H1 (cell line): Measurements from ENCODE around the gene CYP39A1. TPM values are rescaled to one million over a fixed set of nuclear protein-coding genes. Genes with fewer than 3 reads are reported as not detected.

Source experiments
- CTCF ChIA-PET: fragments of 300-600 bp; sonication (Branson Sonifier 250); formaldehyde crosslinking; loops from one replicate; lab custom pipeline; 2021; ENCODE audit not compliant: partially characterized antibody; lab: Charles Lee
- POLR2A ChIA-PET: fragments of 300-600 bp; sonication (Branson Sonifier 250); formaldehyde crosslinking; loops from one replicate; lab custom pipeline; 2021; ENCODE audit warnings: inconsistent platforms; ENCODE audit not compliant: partially characterized antibody; lab: Charles Lee
- DNase-seq, 2 experiments: peaks; one replicate each; pipeline versions ENCODE4 v3.0.0 to v3.0.0-alpha.2; 2010 to 2022; ENCODE audit warnings: low spot score in 2 of 2, low read depth in 1 of 2, mixed read lengths in 1 of 2
- FAIRE-seq: peaks from 2 replicates; lab custom pipeline; 2011; peaks lifted over from hg19 to GRCh38; lab: Jason Lieb, UNC
- H2AFZ ChIP-seq: 2 replicates; pipeline ENCODE4 v1.8.1; 2012; ENCODE audit warnings: low read length, inconsistent platforms
- H2AK5ac ChIP-seq: 2 replicates; pipeline ENCODE4 v1.6.1; 2013; ENCODE audit warnings: low read depth, low read length
- H2BK120ac ChIP-seq: replicated peaks from 2 replicates; pipeline ENCODE3; 2013; ENCODE audit warnings: low read depth, low read length, inconsistent platforms
- H2BK12ac ChIP-seq: 2 replicates; pipeline ENCODE4 v1.6.1; 2013; ENCODE audit warnings: low read depth, low read length
- H2BK15ac ChIP-seq: 2 replicates; pipeline ENCODE4 v1.6.1; 2013; ENCODE audit warnings: low read length
- H2BK20ac ChIP-seq: 2 replicates; pipeline ENCODE4 v1.6.1; 2013; ENCODE audit warnings: low read length
- H2BK5ac ChIP-seq: 2 replicates; pipeline ENCODE4 v1.6.1; 2013; ENCODE audit warnings: low read depth, low read length
- H3K14ac ChIP-seq: 2 replicates; pipeline ENCODE4 v1.6.1; 2013; ENCODE audit warnings: inconsistent platforms; ENCODE audit not compliant: insufficient read length
- H3K18ac ChIP-seq: 2 replicates; pipeline ENCODE4 v1.6.1; 2013; ENCODE audit warnings: low read length; ENCODE audit errors: extremely low read depth
- H3K23ac ChIP-seq: 2 replicates; pipeline ENCODE4 v1.6.1; 2013; ENCODE audit warnings: inconsistent platforms; ENCODE audit not compliant: insufficient read length
- H3K23me2 ChIP-seq: 2 replicates; pipeline ENCODE4 v1.6.1; 2013; ENCODE audit warnings: low read depth, low read length
- H3K27ac ChIP-seq: 2 replicates; pipeline ENCODE4 v1.6.1; 2011; ENCODE audit warnings: low read depth, low read length, inconsistent platforms
- H3K27me3 ChIP-seq, 4 experiments: replicated peaks in 1 of 4; 1 replicate in 1 of 4; 2 replicates in 3 of 4; pipeline versions ENCODE4 v1.6.1 to v1.8.1; 2011 to 2013; ENCODE audit warnings: low read length in 3 of 4, mild to moderate bottlenecking in 3 of 4, inconsistent platforms in 2 of 4, mixed read lengths in 2 of 4, moderate library complexity in 1 of 4; ENCODE audit not compliant: control insufficient read depth in 3 of 4, insufficient read depth in 3 of 4; ENCODE audit errors: extremely low read depth in 1 of 4
- H3K36me3 ChIP-seq, 4 experiments: 2 replicates each; pipeline versions ENCODE4 v1.6.1 to v1.8.1; 2011 to 2013; ENCODE audit warnings: mild to moderate bottlenecking in 4 of 4, low read length in 3 of 4, moderate library complexity in 2 of 4, control low read depth in 1 of 4, inconsistent platforms in 1 of 4; ENCODE audit not compliant: insufficient read depth in 4 of 4, control insufficient read depth in 2 of 4
- H3K4ac ChIP-seq: replicated peaks from 2 replicates; pipeline ENCODE3; 2013; ENCODE audit warnings: low read length, low read depth, mixed read lengths, inconsistent platforms; ENCODE audit not compliant: insufficient read length
- H3K4me1 ChIP-seq, 4 experiments: replicated peaks in 1 of 4; 1 replicate in 1 of 4; 2 replicates in 3 of 4; pipeline versions ENCODE4 v1.6.1 to v1.8.1; 2011 to 2013; ENCODE audit warnings: low read length in 3 of 4, inconsistent platforms in 2 of 4, mixed read lengths in 1 of 4; ENCODE audit not compliant: insufficient read depth in 4 of 4, control insufficient read depth in 3 of 4
- H3K4me2 ChIP-seq, 2 experiments: 2 replicates each; pipeline versions ENCODE4 v1.6.1 to v1.8.1; 2011 to 2013; ENCODE audit warnings: low read depth in 2 of 2, low read length in 2 of 2, control low read depth in 1 of 2, inconsistent platforms in 1 of 2, mild to moderate bottlenecking in 1 of 2; ENCODE audit not compliant: insufficient read depth in 1 of 2
- H3K4me3 ChIP-seq, 4 experiments: fragments of 200-600, 300-600 bp in 1 of 4; sonication (generic), shearing (Covaris generic), sonication (Bioruptor Twin) in 1 of 4; 2 replicates each; pipeline versions ENCODE4 v1.5.1 to v1.8.1; 2011 to 2016; ENCODE audit warnings: low read length in 4 of 4, low read depth in 3 of 4, control low read depth in 2 of 4, inconsistent platforms in 2 of 4, mild to moderate bottlenecking in 2 of 4, mixed read lengths in 1 of 4, moderate library complexity in 1 of 4; ENCODE audit not compliant: insufficient read depth in 2 of 4; ENCODE audit errors: extremely low read depth in 1 of 4
- H3K56ac ChIP-seq: replicated peaks from 2 replicates; pipeline ENCODE3; 2013; ENCODE audit warnings: low read depth, mild to moderate bottlenecking, mixed read lengths, low read length, inconsistent platforms; ENCODE audit not compliant: insufficient read length
- H3K79me1 ChIP-seq: 2 replicates; pipeline ENCODE4 v1.6.1; 2013; ENCODE audit warnings: low read depth, low read length, control low read depth
- H3K79me2 ChIP-seq, 2 experiments: 2 replicates each; pipeline versions ENCODE4 v1.6.1 to v1.8.1; 2012 to 2013; ENCODE audit warnings: low read length in 2 of 2, mild to moderate bottlenecking in 2 of 2, inconsistent platforms in 1 of 2; ENCODE audit not compliant: insufficient read depth in 2 of 2, control insufficient read depth in 1 of 2
- H3K9ac ChIP-seq, 4 experiments: replicated peaks in 1 of 4; 1 replicate in 1 of 4; 2 replicates in 3 of 4; pipeline versions ENCODE4 v1.6.1 to v1.8.1; 2011 to 2013; ENCODE audit warnings: low read depth in 3 of 4, low read length in 3 of 4, control low read depth in 2 of 4, mild to moderate bottlenecking in 2 of 4, moderate library complexity in 2 of 4, inconsistent platforms in 1 of 4; ENCODE audit errors: extremely low read depth in 1 of 4
- H3K9me3 ChIP-seq, 2 experiments: 2 replicates each; pipeline versions ENCODE4 v1.6.1 to v1.8.1; 2012 to 2013; ENCODE audit warnings: mild to moderate bottlenecking in 2 of 2, moderate library complexity in 2 of 2, control low read depth in 1 of 2, inconsistent platforms in 1 of 2, low read depth in 1 of 2, low read length in 1 of 2, mixed read lengths in 1 of 2; ENCODE audit not compliant: insufficient read depth in 2 of 2
- H4K20me1 ChIP-seq, 2 experiments: replicated peaks in 1 of 2; 2 replicates each; pipeline versions ENCODE3 to v1.8.1; 2011 to 2013; ENCODE audit warnings: inconsistent platforms in 2 of 2, low read length in 2 of 2, mild to moderate bottlenecking in 1 of 2; ENCODE audit not compliant: insufficient read depth in 2 of 2, control insufficient read depth in 1 of 2
- H4K5ac ChIP-seq: 2 replicates; pipeline ENCODE4 v1.6.1; 2013; ENCODE audit warnings: low read length, low read depth, mixed read lengths, inconsistent platforms; ENCODE audit not compliant: insufficient read length
- H4K8ac ChIP-seq: 2 replicates; pipeline ENCODE4 v1.8.0; 2013; ENCODE audit warnings: mild to moderate bottlenecking, moderate library complexity, low read length, inconsistent platforms; ENCODE audit not compliant: insufficient read depth; ENCODE audit errors: extremely low read depth
- H4K91ac ChIP-seq: replicated peaks from 2 replicates; pipeline ENCODE3; 2013; ENCODE audit warnings: low read length, mixed read lengths, inconsistent platforms; ENCODE audit not compliant: insufficient read length
- ASH2L ChIP-seq: fragments of 200-600, 300-600 bp; sonication (generic); IDR thresholded peaks from one replicate; pipeline ENCODE4 v1.7.1; 2017; ENCODE audit warnings: low read length
- CBX8 ChIP-seq: fragments of 300-800, 300-1000 bp; sonication (generic); IDR thresholded peaks from 2 replicates; pipeline ENCODE4 v1.7.1; 2016; ENCODE audit warnings: low read depth, low read length, borderline replicate concordance
- HDAC2 ChIP-seq, 2 experiments: fragments of 300-600 bp in 1 of 2; sonication (generic) in 1 of 2; IDR thresholded peaks; 2 replicates each; pipeline ENCODE4 v1.6.1; 2011 to 2012; ENCODE audit warnings: low read depth in 2 of 2, low read length in 2 of 2, mild to moderate bottlenecking in 2 of 2, moderate library complexity in 2 of 2, borderline replicate concordance in 1 of 2, inconsistent platforms in 1 of 2
- JUN ChIP-seq: IDR thresholded peaks from 2 replicates; pipeline ENCODE4 v1.6.1; 2011; ENCODE audit warnings: low read depth, mild to moderate bottlenecking, improper control_type of control experiment, low read length
- PHF8 ChIP-seq: fragments of 200-600 bp; sonication (generic); conservative IDR thresholded peaks from 2 replicates; pipeline ENCODE4 v1.7.1; 2012; ENCODE audit warnings: low read depth, mild to moderate bottlenecking, inconsistent platforms, low read length, moderate library complexity
- POLR2A ChIP-seq, 2 experiments: IDR thresholded peaks; 1 replicate in 1 of 2; 2 replicates in 1 of 2; pipeline ENCODE4 v1.6.1; 2011; ENCODE audit warnings: low read depth in 2 of 2, low read length in 2 of 2, mild to moderate bottlenecking in 2 of 2; ENCODE audit errors: control extremely low read depth in 1 of 2
- POLR2AphosphoS5 ChIP-seq: IDR thresholded peaks from 2 replicates; pipeline ENCODE4 v1.6.1; 2011; ENCODE audit warnings: low read depth, low read length
- POU5F1 ChIP-seq: IDR thresholded peaks from 2 replicates; pipeline ENCODE4 v1.6.1; 2011; ENCODE audit warnings: low read depth, mild to moderate bottlenecking, low read length, moderate library complexity
- SAP30 ChIP-seq: fragments of 300-600 bp; sonication (generic); IDR thresholded peaks from 2 replicates; pipeline ENCODE4 v1.7.1; 2012; ENCODE audit warnings: low read length, moderate library complexity, mild to moderate bottlenecking, inconsistent platforms; ENCODE audit not compliant: insufficient read depth, insufficient replicate concordance
- SP4 ChIP-seq: IDR thresholded peaks from 2 replicates; pipeline ENCODE4 v1.6.1; 2012; ENCODE audit warnings: low read length, inconsistent platforms
- SUZ12 ChIP-seq: fragments of 200-600 bp; sonication (generic); IDR thresholded peaks from 2 replicates; pipeline ENCODE4 v1.6.1; 2012; ENCODE audit warnings: mild to moderate bottlenecking, inconsistent platforms, low read length, moderate library complexity, mixed read lengths
- ZNF274 ChIP-seq: IDR thresholded peaks from 2 replicates; pipeline ENCODE4 v1.7.0; 2012; ENCODE audit warnings: low read length, borderline replicate concordance; ENCODE audit errors: extremely low read depth
- WGBS, 2 experiments: shearing (Covaris generic) in 1 of 2; methylation state at CpG; one replicate each; pipeline versions ENCODE4 v1.1.6 to v1.1.7; 2013 to 2015; ENCODE audit warnings: low lambda C conversion rate in 2 of 2, mixed read lengths in 2 of 2, inconsistent platforms in 1 of 2, low coverage in 1 of 2, missing lambda C conversion rate in 1 of 2; ENCODE audit not compliant: insufficient replicate concordance in 2 of 2, insufficient coverage in 1 of 2, insufficient read length in 1 of 2; ENCODE audit errors: extremely low coverage in 1 of 2, missing lambda C conversion rate in 1 of 2; 5-methylcytosine and 5-hydroxymethylcytosine counted together
- polyA plus RNA-seq, 7 experiments: library from polyadenylated mRNA; depleted of rRNA in 3 of 7; stranded (reverse) in 5 of 7; unstranded in 2 of 7; fragments of >200 nt in 5 of 7; fragments of 200-250 nt in 2 of 7; gene quantifications; 1 replicate in 5 of 7; 2 replicates in 1 of 7; 4 replicates in 1 of 7; pipeline versions ENCODE4 v1.2.1 to v1.2.3, GENCODE V29; 2011 to 2013; ENCODE audit warnings: missing spikeins in 2 of 7, mixed read lengths in 2 of 7
- total RNA-seq: library from RNA; stranded (reverse); fragmentation: NEBNext Ultra II Directional; extraction: Animal tissue kit (Norgen Biotek cat#: 25700); gene quantifications from 2 replicates; pipeline ENCODE4 v1.2.1, GENCODE V29; 2021
- TF ChIP-seq, protein P1 (sequence below): IDR thresholded peaks from 2 replicates; pipeline ENCODE4 v1.6.1; 2012; ENCODE audit warnings: inconsistent platforms
- TF ChIP-seq, protein P2 (sequence below): IDR thresholded peaks from 2 replicates; pipeline ENCODE4 v1.6.1; 2012; ENCODE audit warnings: inconsistent platforms

The CYP39A1 gene
- total and polyA plus RNA-seq, 2 of the 8 experiments (the other 6 are each of a cell fraction or from before 2014, with no cell fraction given): 0.71 to 2.4 TPM

DNA sequence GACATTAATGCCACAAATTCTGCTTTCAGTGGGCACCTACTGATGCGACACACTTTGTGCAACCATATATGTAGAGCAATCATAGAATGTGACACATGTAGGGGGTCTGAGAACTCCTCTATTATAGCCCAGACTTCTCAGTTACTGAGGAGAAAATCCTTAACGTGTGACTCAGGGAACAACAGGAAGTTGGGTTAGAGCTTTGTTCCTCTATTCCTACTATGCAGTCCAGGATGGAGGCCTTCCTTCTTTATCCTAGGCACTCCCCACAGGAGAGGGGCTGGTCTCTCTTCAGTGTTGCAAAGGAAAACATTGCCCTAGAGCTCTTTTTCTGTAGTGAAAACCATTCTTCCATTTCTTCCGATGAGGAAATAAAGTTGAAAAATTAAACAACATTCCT is 121.7 kb downstream of the CYP39A1 start:
- peaks cover 0 to 6% (median 0%) of the 10 kb centered on the region in 4 experiments; a peak in 1 of 7 replicates for H3K4me1 ChIP-seq
- DNase-seq (no peak), FAIRE-seq (no peak)
- H3K79me1 ChIP-seq: no peaks in the 10 kb centered on the region
- H4K91ac ChIP-seq: no peak overlapping the region
- no peaks in the 10 kb centered on the region for H3K79me2 ChIP-seq
- no peak overlapping the region for H3K4me3 ChIP-seq
- H3K9ac ChIP-seq: no peak overlapping the region
- no peak overlapping the region for H2BK12ac ChIP-seq
- POLR2A ChIA-PET: no interaction called here
- no peak overlapping the region for H4K8ac ChIP-seq
- H2BK5ac ChIP-seq: no peak overlapping the region
- no peak overlapping the region for H3K4ac ChIP-seq
- no peak overlapping the region for H3K23ac ChIP-seq
- H3K27ac ChIP-seq: no peak overlapping the region
- H2BK120ac ChIP-seq: no peak overlapping the region
- no peak overlapping the region; the same call in 1 of the 2 replicates for H2AFZ ChIP-seq
- no peak overlapping the region for H3K56ac ChIP-seq
- H3K23me2 ChIP-seq: no peaks in the 10 kb centered on the region
- no peak overlapping the region for H3K4me2 ChIP-seq
- H3K9me3 ChIP-seq: no peaks in the 10 kb centered on the region
- no peak overlapping the region for H2AK5ac ChIP-seq
- no peak overlapping the region for H2BK15ac ChIP-seq
- no peaks in the 10 kb centered on the region for H3K36me3 ChIP-seq
- H3K27me3 ChIP-seq: no peaks in the 10 kb centered on the region
- CTCF ChIA-PET: interaction anchor here (0.8 to 1.5 kb wide), 4 partner anchors 14 to 105 kb away, joined by 3 to 5 read pairs (median 4); partner anchors contain the start of gene RCAN2
- H3K18ac ChIP-seq: no peak overlapping the region
- H4K20me1 ChIP-seq: no peaks in the 10 kb centered on the region
- H2BK20ac ChIP-seq: no peak overlapping the region
- WGBS, 2 experiments: 68% methylated on average over 3 of the region's 3 CpGs; no CpG with 5 or more reads in 1 of the 2 experiments
- no peak overlapping the region for H4K5ac ChIP-seq
- no peak overlapping the region for H3K14ac ChIP-seq
- TF ChIP-seq POU5F1: no peak
- TF ChIP-seq HDAC2 (IDR thresholded peaks at IDR 0.05; ENCODE audit: borderline replicate concordance in 1 of 2, low read depth in 2 of 2, low read length in 2 of 2): no peak
- TF ChIP-seq, protein P1, sequence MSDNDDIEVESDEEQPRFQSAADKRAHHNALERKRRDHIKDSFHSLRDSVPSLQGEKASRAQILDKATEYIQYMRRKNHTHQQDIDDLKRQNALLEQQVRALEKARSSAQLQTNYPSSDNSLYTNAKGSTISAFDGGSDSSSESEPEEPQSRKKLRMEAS: no peak
- TF ChIP-seq, protein P2, sequence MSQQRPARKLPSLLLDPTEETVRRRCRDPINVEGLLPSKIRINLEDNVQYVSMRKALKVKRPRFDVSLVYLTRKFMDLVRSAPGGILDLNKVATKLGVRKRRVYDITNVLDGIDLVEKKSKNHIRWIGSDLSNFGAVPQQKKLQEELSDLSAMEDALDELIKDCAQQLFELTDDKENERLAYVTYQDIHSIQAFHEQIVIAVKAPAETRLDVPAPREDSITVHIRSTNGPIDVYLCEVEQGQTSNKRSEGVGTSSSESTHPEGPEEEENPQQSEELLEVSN: no peak
- TF ChIP-seq CBX8: no peak
- no peak for TF ChIP-seq ASH2L
- no peak for TF ChIP-seq ZNF274
- no peak for TF ChIP-seq SAP30
- no peak for TF ChIP-seq PHF8
- TF ChIP-seq JUN: no peak
- no peak for TF ChIP-seq POLR2A (IDR thresholded peaks at IDR 0.05; ENCODE audit: control extremely low read depth in 1 of 2, low read depth in 2 of 2, low read length in 2 of 2)
- no peak for TF ChIP-seq SUZ12
- TF ChIP-seq POLR2AphosphoS5: no peak
- TF ChIP-seq SP4: no peak
